ENCODE measurements around the gene P3H1. TPM values are rescaled to one million over a fixed set of nuclear protein-coding genes. Genes with fewer than 3 reads are reported as not detected.

Gene P3H1
- polyA plus RNA-seq, 1 of the 3 experiments (the other 2 are of a cell fraction), result 66.8 TPM

DNA sequence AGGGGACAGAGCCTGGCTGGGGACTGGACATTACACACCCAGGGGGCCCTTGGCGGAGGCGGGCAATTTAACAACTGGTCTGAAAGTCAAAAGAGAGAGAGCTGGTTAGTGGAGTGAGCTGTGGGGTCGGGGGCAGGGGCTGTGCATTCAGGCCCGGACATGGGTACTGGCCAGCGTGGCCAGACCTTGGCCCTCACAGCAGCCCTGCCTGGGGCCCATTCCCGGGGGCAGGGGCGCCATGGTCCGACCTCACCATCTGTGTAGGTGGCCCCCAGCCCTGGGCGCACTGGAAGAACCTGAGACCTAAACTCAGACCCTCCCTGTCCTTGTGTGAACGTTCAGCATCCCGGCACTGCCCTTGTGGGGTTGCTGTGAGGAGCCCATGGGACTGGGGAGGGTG lies 31.8 kb downstream of the P3H1 start:
- Histone ChIP-seq H3F3A (replicated peaks; ENCODE audit: insufficient read depth) (no peaks in the 10 kb centered on the region), H2AFZ (ENCODE audit: low read depth) (no peak overlapping the region), H3K79me2 (ENCODE audit: insufficient read depth) (no peaks in the 10 kb centered on the region), H3K27me3 (ENCODE audit: insufficient read depth) (no peaks in the 10 kb centered on the region), H4K20me1 (ENCODE audit: insufficient read depth) (no peaks in the 10 kb centered on the region), H3K9me2 (no peaks in the 10 kb centered on the region), H3K36me3 (replicated peaks in 1 of 2; ENCODE audit: control insufficient read depth in 1 of 2, insufficient read depth in 2 of 2, low read length in 1 of 2) (no peaks in the 10 kb centered on the region), H3K9ac (no peak overlapping the region), H3K4me2 (no peak overlapping the region), H3K27ac (ENCODE audit: low read depth in 2 of 2, low read length in 1 of 2) (no peak overlapping the region), H3K4me1 (ENCODE audit: control insufficient read depth in 1 of 2, insufficient read depth in 2 of 2, low read depth in 1 of 2, low read length in 1 of 2) (peaks cover 0 to 6% of the 10 kb centered on the region in 2 experiments; a peak in 1 of 4 replicates), H3K9me3 (no peaks in the 10 kb centered on the region), H3K4me3 (ENCODE audit: low read depth in 2 of 2, low read length in 1 of 2) (no peak overlapping the region)
- ChIA-PET CTCF (interaction anchor here (2.4 to 5.5 kb wide), 2 partner anchors 13 to 157 kb away, joined by 8 to 25 read pairs; no protein-coding TSS in a partner anchor), POLR2A (no interaction called here)
- DNase-seq, result peak; percentile 19
- WGBS (ENCODE audit: low lambda C conversion rate), result 72% methylated on average over 3 of the region's 11 CpGs
- TF ChIP-seq, protein P1, sequence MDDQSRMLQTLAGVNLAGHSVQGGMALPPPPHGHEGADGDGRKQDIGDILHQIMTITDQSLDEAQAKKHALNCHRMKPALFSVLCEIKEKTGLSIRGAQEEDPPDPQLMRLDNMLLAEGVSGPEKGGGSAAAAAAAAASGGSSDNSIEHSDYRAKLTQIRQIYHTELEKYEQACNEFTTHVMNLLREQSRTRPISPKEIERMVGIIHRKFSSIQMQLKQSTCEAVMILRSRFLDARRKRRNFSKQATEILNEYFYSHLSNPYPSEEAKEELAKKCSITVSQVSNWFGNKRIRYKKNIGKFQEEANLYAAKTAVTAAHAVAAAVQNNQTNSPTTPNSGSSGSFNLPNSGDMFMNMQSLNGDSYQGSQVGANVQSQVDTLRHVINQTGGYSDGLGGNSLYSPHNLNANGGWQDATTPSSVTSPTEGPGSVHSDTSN (IDR thresholded peaks at IDR 0.05), result no peak
- TF ChIP-seq SIN3A (IDR thresholded peaks at IDR 0.05; ENCODE audit: borderline replicate concordance, low read depth, low read length) (no peak), YY1 (IDR thresholded peaks at IDR 0.05; ENCODE audit: low read depth) (no peak), RXRA (IDR thresholded peaks at IDR 0.05; ENCODE audit: borderline replicate concordance, low read depth) (no peak), SMC3 (IDR thresholded peaks at IDR 0.05; ENCODE audit: low read depth, low read length) (no peak), ZBTB33 (IDR thresholded peaks at IDR 0.05; ENCODE audit: borderline replicate concordance, low read depth) (no peak), MAX (IDR thresholded peaks at IDR 0.05; ENCODE audit: low read depth) (no peak), NFIC (IDR thresholded peaks at IDR 0.05; ENCODE audit: borderline replicate concordance) (no peak), GATA2 (CRISPR knock-in tag; IDR thresholded peaks at IDR 0.05) (no peak), RAD21 (IDR thresholded peaks at IDR 0.05; ENCODE audit: low read length) (no peak), EZH2phosphoT487 (IDR thresholded peaks at IDR 0.05; ENCODE audit: borderline replicate concordance, low read depth) (no peak), POLR2AphosphoS5 (IDR thresholded peaks at IDR 0.05; ENCODE audit: low read depth, low read length) (no peak), RFX5 (IDR thresholded peaks at IDR 0.05; ENCODE audit: low read length) (no peak), FOXM1 (IDR thresholded peaks at IDR 0.05; ENCODE audit: low read depth) (no peak), RCOR1 (IDR thresholded peaks at IDR 0.05; ENCODE audit: low read length) (no peak)
- TF ChIP-seq, protein P2, sequence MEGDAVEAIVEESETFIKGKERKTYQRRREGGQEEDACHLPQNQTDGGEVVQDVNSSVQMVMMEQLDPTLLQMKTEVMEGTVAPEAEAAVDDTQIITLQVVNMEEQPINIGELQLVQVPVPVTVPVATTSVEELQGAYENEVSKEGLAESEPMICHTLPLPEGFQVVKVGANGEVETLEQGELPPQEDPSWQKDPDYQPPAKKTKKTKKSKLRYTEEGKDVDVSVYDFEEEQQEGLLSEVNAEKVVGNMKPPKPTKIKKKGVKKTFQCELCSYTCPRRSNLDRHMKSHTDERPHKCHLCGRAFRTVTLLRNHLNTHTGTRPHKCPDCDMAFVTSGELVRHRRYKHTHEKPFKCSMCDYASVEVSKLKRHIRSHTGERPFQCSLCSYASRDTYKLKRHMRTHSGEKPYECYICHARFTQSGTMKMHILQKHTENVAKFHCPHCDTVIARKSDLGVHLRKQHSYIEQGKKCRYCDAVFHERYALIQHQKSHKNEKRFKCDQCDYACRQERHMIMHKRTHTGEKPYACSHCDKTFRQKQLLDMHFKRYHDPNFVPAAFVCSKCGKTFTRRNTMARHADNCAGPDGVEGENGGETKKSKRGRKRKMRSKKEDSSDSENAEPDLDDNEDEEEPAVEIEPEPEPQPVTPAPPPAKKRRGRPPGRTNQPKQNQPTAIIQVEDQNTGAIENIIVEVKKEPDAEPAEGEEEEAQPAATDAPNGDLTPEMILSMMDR (IDR thresholded peaks at IDR 0.05), result no peak
- TF ChIP-seq, protein P3, sequence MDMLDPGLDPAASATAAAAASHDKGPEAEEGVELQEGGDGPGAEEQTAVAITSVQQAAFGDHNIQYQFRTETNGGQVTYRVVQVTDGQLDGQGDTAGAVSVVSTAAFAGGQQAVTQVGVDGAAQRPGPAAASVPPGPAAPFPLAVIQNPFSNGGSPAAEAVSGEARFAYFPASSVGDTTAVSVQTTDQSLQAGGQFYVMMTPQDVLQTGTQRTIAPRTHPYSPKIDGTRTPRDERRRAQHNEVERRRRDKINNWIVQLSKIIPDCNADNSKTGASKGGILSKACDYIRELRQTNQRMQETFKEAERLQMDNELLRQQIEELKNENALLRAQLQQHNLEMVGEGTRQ (IDR thresholded peaks at IDR 0.05; ENCODE audit: borderline replicate concordance, low read depth, low read length), result no peak

Data from SK-N-SH (cell line).